ENCODE data around the gene MLH3. TPM values are rescaled to one million over a fixed set of nuclear protein-coding genes. Genes with fewer than 3 reads are reported as not detected.

MLH3 gene
- 10 to 100 TPM; 34.9 to 44.2 (median 43.0) TPM for polyA plus RNA-seq (ENCODE audit: insufficient read length in 3 of 3)
- long read RNA-seq, donor 1, partial matches to known transcripts, result 0 of 2 reads
- long read RNA-seq, donor 1, other reads (novel, unspliced or antisense), result 0 of 2 reads
- long read RNA-seq, donor 2, full-length matches to known transcripts, result 6 of 6 reads
- long read RNA-seq, donor 2, partial matches to known transcripts, result 0 of 6 reads
- long read RNA-seq, donor 2, other reads (novel, unspliced or antisense), result 0 of 6 reads
- long read RNA-seq, donor 3, partial matches to known transcripts, result 5 of 7 reads
- long read RNA-seq, donor 3, other reads (novel, unspliced or antisense), result 0 of 7 reads
- long read RNA-seq, donor 4, full-length matches to known transcripts, result 4 of 4 reads
- long read RNA-seq, donor 4, partial matches to known transcripts, result 0 of 4 reads
- long read RNA-seq, donor 4, other reads (novel, unspliced or antisense), result 0 of 4 reads
- long read RNA-seq, donor 5, full-length matches to known transcripts, result 1 of 1 reads
- long read RNA-seq, donor 5, partial matches to known transcripts, result 0 of 1 reads
- long read RNA-seq, donor 5, other reads (novel, unspliced or antisense), result 0 of 1 reads
- long read RNA-seq, donor 6, result 0 reads
- long read RNA-seq, donor 7, full-length matches to known transcripts, result 3 of 3 reads
- long read RNA-seq, donor 7, partial matches to known transcripts, result 0 of 3 reads
- long read RNA-seq, donor 7, other reads (novel, unspliced or antisense), result 0 of 3 reads
- long read RNA-seq, donor 8, result 0 reads
- long read RNA-seq, donor 9, partial matches to known transcripts, result 6 of 10 reads
- long read RNA-seq, donor 9, other reads (novel, unspliced or antisense), result 0 of 10 reads
- long read RNA-seq, donor 10, partial matches to known transcripts, result 6 of 9 reads
- long read RNA-seq, donor 10, other reads (novel, unspliced or antisense), result 0 of 9 reads
- long read RNA-seq, donor 11, partial matches to known transcripts, result 5 of 8 reads
- long read RNA-seq, donor 11, other reads (novel, unspliced or antisense), result 0 of 8 reads
- long read RNA-seq, donor 12, transcript MLH3-207 (2 exons, 700 nt), result major isoform, 5 of 14 reads
- long read RNA-seq, donor 12, partial matches to known transcripts, result 6 of 14 reads
- long read RNA-seq, donor 12, other reads (novel, unspliced or antisense), result 0 of 14 reads
- long read RNA-seq, donor 13, full-length matches to known transcripts, result 5 of 5 reads
- long read RNA-seq, donor 13, partial matches to known transcripts, result 0 of 5 reads
- long read RNA-seq, donor 13, other reads (novel, unspliced or antisense), result 0 of 5 reads
- long read RNA-seq, donor 14, result 0 reads
- long read RNA-seq, donor 15, result 0 reads
- long read RNA-seq, donor 16, partial matches to known transcripts, result 0 of 2 reads
- long read RNA-seq, donor 16, other reads (novel, unspliced or antisense), result 0 of 2 reads

GRCh38 chr14:75050852-75051555 lies at the start of gene MLH3:
Gene MLH3 (minus strand): TSS chr14:75051467. CDS start chr14:75049655, 1,812 bp downstream.
- peak; percentile 89 for DNase-seq

DNA sequence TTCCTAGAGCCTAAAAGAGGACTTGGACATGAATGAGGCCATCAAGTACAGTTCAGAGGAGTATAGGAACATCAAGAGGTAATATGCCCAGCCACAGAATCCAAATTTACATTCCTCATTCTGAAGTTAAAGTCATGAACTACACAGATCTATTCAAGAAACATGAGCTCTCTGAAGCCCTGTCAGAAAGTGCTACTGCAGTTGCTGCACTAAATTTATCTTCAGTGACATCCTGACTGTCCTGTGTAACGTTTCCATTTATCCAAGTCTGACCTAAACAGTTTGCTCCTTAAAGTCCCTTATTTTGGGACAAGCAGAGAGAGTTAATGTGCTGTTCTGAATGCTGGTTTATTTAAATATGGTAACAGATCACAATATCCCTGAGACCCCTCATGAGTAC lies 47.4 kb upstream of the MLH3 start:
- DNase-seq, result no peak

DNA sequence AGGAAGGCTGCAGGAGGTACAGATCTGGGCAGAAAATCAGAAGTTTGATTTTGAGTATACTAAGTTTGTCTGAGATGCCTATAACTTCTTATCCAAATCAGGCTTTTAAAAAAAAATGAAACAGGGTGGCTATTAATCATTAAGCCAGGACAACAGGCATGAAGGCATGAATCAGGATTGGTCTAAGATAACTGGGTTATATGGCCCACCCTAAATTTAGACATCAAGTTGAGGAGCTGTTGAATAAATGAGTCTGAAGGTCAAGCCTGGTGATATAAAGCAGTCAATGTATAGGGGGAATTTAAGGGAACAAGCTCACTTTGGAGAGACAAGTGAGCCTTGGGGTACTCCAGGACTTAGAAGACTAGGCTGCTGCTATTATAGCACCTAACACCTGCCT lies 46.9 kb upstream of the MLH3 start:
- DNase-seq, result no peak

GRCh38 chr14:75096959-75097358 lies 45.7 kb upstream of the MLH3 start:
- no peak for DNase-seq

DNA sequence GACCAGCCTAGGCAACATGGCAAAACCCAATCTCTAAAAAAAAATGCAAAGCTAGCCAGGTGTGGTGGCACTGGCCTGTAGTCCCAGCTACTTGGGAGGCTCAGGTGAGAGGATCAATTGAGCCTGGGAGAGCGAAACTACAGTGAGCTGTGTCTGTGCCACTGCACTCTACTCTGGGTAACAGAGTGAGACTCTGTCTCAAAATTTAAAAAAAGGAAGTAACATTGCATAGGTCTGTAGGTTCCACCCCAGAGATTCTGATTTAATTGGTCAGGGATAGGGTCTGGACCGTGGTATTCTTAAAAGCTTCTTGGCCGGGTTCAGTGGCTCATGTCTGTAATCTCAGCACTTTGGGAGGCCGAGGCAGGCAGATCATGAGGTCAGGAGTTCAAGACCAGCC lies 44.4 kb upstream of the MLH3 start:
- no peak for DNase-seq

DNA sequence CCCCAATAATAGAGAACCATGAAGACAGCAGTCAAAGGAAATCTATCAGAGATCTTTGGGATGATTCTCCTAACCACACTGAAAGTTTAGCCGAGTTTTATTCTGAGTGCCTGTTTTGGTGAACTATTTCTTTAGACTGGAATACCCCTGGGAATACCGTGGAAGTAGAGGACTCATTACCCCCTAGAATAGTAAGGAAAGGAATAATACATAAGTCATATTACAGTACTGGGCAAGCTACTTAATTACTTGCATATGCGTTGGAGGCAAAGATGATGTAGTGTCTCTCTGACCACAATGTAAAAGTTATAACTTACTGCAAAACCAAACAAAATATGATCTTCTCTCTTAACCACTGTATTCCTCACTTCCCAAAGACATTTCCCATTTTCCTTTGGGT lies 43.6 kb upstream of the MLH3 start:
- DNase-seq, result no peak

DNA sequence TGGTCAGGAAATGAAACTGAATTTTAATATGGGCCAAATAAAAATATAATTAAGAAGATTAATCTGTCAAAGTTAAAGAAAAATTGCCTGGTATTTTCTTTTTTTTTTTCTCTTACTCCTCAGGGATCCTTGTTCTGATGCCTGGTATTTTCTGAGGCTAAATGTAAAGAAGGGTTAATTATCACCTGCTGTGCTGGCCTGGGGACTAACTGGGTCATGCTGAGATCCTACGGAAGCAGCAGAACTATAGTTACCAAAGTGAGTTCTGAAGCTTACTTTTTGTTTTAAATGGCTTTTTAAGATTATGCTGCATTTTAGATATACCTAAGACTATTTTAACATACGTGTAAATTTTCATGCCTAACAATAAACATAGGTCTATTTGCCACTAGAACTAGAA lies 41.4 kb upstream of the MLH3 start:
- no peak for DNase-seq

DNA sequence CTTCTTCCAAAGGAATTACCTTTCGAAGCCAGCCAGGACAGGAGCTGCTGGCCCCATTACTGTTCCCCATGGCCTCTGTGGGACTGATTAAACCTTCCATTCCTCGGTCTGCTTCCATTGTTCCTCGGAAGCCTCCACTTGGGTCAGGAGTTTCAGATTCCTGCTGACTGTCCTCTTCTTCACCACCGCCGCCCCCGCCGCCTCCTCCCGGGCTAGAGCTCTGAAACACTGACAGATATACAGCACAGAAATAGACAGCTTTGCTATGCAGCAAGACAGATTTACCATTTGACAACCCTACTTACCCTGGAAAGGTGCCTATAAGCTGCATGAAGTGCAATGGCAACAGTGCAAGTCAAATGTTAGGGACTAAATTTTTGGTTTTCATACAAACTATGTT lies 40.0 kb upstream of the MLH3 start:
- no peak for DNase-seq

- DNase-seq, result no peak
These were observed 39.1 kb upstream of the MLH3 start for GRCh38 chr14:75090353-75090752.

DNA sequence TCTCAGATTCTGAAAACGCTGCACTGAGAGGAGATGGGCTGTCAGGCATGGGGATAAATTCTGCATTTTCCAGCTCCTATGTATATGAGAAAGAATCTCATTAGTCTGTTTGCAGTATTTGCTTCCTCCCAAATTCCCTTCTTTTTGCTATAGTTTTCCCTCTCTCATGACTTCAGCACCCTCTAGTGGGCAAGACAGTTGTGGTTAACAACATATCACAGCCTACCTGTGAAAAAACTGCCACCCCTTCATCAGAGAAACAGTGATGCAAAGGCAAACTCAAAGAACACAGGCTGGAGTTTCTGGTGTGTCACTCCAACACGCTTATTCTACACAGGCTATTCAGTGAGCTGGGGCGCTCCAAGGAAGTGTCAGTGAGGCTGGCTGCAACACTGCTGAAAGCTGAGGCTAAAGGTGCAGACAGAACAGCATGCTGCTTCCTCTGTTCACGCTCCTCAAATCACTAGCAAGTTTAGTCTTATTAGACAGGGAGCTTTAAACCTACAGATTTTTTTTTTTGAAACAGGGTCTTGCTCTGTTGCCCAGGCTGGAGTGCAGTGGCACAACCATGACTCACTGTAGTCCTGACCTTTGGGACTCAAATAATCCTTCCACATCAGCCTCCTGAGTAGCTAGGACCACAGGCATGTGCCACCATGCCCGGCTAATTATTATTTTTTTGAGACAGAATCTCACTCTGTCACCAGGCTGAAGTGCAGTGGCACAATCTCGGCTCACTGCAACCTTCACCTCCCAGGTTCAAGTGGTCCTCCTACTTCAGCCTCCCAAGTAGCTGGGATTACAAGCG lies 37.5 kb upstream of the MLH3 start:
- DNase-seq, result peak; percentile 61

- no peak for DNase-seq
These were observed 36.9 kb upstream of the MLH3 start for GRCh38 chr14:75088153-75088552.

- no peak for DNase-seq
These were observed 33.2 kb upstream of the MLH3 start for GRCh38 chr14:75084513-75084912.

DNA sequence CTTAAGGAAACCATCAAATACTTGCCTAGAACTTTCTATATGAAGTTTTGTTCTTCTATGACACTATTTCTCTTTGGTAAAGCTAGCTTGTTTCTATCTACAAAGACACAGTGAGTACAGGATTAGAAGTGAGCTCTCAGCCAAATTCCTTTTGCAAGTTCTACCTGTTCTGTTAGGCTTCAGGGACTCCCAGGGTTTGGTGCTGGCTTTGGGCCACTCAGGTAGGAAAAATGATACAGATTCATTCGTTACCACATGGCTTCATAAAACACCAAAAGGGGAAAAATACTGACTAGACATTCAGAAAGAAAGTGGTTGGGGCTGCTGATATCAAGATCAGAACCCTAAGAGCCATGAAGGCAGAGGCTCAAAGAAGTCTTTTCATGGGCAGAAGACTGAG lies 32.0 kb upstream of the MLH3 start:
- DNase-seq, result no peak

DNA sequence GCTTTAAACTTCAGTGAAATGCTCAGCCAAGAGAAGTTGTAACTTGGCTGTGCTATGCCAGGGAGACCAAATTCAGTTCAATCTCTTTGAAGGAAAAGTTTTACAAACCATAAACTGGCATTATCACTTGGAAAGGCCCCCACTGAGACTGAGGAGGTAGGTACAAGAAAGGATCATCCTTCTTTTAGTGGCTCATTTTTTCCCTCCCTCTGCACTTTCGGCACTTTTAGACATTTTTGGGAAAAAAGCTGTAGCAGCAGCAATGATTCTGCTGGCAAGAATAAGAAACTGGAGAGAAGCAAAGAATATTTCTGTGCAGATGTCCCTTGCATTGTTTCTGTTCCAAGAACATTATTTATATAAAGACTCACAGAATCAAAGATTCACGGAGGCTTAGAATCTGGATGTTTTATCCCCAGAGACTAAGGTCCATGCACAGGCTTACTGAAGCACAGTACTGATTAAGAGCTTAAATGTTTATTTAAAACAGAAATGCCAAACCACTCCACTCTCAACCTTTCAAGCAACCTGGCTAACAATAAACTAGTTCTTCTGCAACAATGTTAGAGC lies 30.5 kb upstream of the MLH3 start:
- no peak for DNase-seq

DNA sequence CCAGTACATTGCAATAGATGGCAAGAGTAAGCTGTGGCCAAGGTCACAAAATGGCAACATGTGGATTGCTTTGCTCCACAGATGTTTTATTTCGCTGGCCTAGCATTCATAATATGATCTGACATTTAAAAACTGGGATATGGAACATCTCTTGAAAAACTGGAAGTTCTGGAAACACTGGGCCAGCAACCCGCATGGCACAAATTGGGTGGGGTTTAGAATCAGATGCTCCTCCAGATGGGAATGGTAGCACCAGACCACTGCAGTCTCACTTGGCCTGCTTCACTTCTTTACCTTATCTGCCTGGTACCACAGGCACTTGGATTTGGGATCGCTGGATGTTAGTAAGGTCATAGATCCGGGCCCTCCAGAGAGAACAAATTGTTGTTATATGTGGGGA lies 28.3 kb upstream of the MLH3 start:
- no peak for DNase-seq

GRCh38 chr14:75077794-75078193 lies 26.5 kb upstream of the MLH3 start:
- DNase-seq, result no peak

GRCh38 chr14:75070383-75070782 lies 19.1 kb upstream of the MLH3 start:
- no peak for DNase-seq

DNA sequence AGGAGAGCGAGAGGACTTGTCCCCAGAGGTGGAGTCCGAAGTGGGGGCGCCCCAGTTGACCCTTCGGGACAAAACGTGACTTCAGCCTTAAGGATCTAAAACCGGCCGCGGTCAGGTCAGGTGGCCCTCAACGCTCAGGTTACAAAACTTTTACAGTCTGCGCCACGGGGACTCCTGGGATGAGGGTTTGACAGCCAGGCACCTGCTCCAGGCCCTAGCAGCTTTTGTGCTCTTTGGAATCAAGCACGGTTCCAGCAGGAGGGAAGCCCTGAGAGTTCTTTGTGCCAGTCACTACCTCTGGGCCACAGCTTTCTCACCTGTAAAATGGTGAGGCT lies 18.5 kb upstream of the MLH3 start:
- no peak for DNase-seq

- peak; percentile 90 for DNase-seq
These were observed 18.0 kb upstream of the MLH3 start, which contains the start of gene ZC2HC1C for GRCh38 chr14:75069121-75069810. Gene ZC2HC1C (plus strand): TSS chr14:75069641. CDS start chr14:75070574, 933 bp downstream.
